HUES64 (cell line): ENCODE results near the gene MRPL40.

ENCODE experiments used
- H3K27ac ChIP-seq: 2 replicates; pipeline ENCODE4 v1.7.0; 2013; ENCODE audit warnings: low read depth, low read length, inconsistent platforms
- H3K27me3 ChIP-seq: 2 replicates; pipeline ENCODE4 v1.6.1; 2013; ENCODE audit warnings: mild to moderate bottlenecking, low read length; ENCODE audit not compliant: insufficient read depth
- H3K36me3 ChIP-seq: 2 replicates; pipeline ENCODE4 v1.6.1; 2013; ENCODE audit warnings: mild to moderate bottlenecking, low read length; ENCODE audit not compliant: insufficient read depth
- H3K4me1 ChIP-seq: 2 replicates; pipeline ENCODE4 v1.6.1; 2013; ENCODE audit warnings: mild to moderate bottlenecking, low read length, moderate library complexity; ENCODE audit not compliant: insufficient read depth
- H3K4me3 ChIP-seq: 2 replicates; pipeline ENCODE4 v1.5.1; 2013; ENCODE audit warnings: mild to moderate bottlenecking, low read length, moderate library complexity
- H3K9ac ChIP-seq: 2 replicates; pipeline ENCODE4 v1.6.1; 2013; ENCODE audit warnings: mild to moderate bottlenecking, low read depth, low read length
- H3K9me3 ChIP-seq: 2 replicates; pipeline ENCODE4 v1.6.1; 2013; ENCODE audit warnings: low read depth, low read length; ENCODE audit not compliant: insufficient read depth
- WGBS: fragments of 150-250, 120-280 bp; methylation state at CpG from one replicate; pipeline ENCODE4 v1.1.7; 2013; ENCODE audit warnings: missing lambda C conversion rate; 5-methylcytosine and 5-hydroxymethylcytosine counted together

MRPL40 gene

DNA sequence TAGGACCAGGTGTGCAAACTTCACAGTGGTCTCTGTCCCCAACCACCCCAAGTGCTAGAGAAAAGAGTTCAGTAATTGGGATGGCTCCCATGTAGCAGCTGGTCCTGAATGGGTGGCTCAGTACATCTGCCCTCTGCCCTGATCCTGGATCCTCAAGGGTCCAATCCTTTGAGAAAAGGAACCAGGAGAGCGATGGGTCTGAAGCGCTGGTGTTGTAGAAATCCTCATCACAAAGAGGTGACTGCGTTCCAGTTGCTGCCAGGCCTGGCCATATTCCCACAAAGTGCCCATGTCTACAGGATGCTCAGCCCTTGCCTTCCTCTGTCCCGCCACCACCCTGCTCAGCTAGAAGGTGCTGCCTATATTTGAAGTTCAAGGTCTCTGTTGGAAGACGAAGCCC is 21.4 kb downstream of the MRPL40 start:
- Histone ChIP-seq H3K4me1 (no peaks in the 10 kb centered on the region), H3K36me3 (peaks cover 93% of the 10 kb centered on the region), H3K9me3 (no peaks in the 10 kb centered on the region), H3K27ac (no peak overlapping the region), H3K9ac (no peak overlapping the region), H3K27me3 (no peaks in the 10 kb centered on the region), H3K4me3 (no peak overlapping the region)
- WGBS: 97% methylated on average over 5 of the region's 5 CpGs

DNA sequence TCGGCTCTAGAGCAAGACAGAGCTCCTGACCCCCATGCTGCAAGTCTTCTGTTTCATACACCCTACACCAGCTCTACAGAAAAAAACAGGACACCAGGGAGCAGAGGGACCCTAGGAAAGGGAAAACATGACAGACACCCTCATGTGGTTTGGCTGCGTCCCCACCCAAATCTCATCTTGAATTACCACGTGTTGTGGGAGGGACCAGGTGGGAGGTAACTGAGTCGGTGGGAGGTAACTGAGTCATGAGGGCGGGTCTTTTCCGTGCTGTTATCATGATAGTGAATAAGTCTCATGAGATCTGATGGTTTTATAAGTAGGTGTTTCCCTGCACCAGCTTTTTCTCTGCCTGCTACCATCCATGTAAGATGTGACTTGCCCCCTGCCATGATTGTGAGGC is 21.8 kb downstream of the MRPL40 start:
- Histone ChIP-seq H3K36me3 (peaks cover 94% of the 10 kb centered on the region), H3K4me1 (no peaks in the 10 kb centered on the region), H3K27me3 (no peaks in the 10 kb centered on the region), H3K9me3 (no peaks in the 10 kb centered on the region), H3K4me3 (no peak overlapping the region), H3K27ac (no peak overlapping the region), H3K9ac (no peak overlapping the region)
- 92% methylated on average over 6 of the region's 6 CpGs for WGBS

DNA sequence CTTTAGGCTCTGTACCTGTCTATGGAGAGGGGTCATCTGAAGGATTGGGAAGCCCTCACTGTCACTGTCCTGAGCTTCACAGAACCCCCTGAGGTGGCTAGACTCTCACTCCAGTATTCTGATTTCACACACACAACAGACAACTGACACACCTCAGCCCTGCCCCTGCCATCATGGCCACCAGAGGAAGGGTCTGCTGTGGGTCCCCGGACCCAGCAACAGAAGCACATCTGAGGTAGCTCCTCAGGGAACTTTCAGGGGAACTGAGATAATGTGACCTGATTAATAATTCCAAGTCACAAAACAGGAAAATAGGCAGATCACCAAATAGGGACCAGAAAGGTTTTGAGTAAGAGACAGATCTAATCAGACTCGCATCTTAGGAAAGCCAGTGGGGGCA is 22.7 kb downstream of the MRPL40 start:
- H3K9ac ChIP-seq: no peak overlapping the region
- WGBS: 92% methylated on average over 2 of the region's 2 CpGs
- no peaks in the 10 kb centered on the region for H3K9me3 ChIP-seq
- no peaks in the 10 kb centered on the region for H3K27me3 ChIP-seq
- H3K4me1 ChIP-seq: no peaks in the 10 kb centered on the region
- no peak overlapping the region for H3K27ac ChIP-seq
- no peak overlapping the region for H3K4me3 ChIP-seq
- peaks cover 89% of the 10 kb centered on the region for H3K36me3 ChIP-seq

DNA sequence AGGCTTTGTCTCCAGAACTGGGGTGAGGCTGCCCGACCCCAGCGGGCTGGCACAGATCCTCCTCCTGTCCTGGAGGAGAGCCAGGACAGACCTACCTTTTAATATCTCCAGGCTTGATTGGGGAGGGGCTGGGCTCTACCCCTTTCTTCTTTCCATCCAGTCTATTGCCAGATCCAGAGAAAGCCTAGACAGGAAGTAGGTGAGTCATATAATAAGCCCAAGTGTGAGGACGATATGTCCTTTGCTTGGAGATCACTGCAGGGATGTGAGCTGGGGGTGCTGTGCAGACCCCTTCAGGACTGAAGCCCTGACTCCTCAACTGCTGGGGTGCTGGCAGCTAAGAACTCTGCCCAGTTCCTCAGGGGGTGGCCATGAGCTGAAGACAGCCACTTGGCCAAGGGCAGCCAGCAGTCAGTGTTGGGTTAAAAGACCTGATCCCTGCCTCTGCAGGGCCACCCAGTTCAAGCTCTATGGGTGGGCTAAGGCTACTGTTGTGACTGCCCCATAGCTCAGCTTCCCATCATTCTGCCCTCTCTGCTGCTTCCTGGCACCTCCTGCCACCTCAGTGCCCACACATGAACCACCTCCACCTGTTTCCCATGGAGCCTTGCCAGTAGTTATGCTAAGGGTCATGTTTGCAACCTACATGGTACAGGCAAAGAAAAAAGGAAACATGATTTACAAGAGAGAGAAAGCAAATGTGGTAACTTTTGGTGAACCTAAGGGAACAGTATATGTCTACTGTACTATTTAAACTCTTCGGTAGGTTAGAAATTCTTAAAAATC is 23.4 kb downstream of the MRPL40 start:
- Histone ChIP-seq H3K9ac (no peak overlapping the region), H3K27ac (no peak overlapping the region), H3K27me3 (no peaks in the 10 kb centered on the region), H3K9me3 (no peaks in the 10 kb centered on the region), H3K4me1 (no peaks in the 10 kb centered on the region), H3K4me3 (no peak overlapping the region), H3K36me3 (peaks cover 88% of the 10 kb centered on the region)
- whole genome bisulfite sequencing: 91% methylated on average over 4 of the region's 4 CpGs

DNA sequence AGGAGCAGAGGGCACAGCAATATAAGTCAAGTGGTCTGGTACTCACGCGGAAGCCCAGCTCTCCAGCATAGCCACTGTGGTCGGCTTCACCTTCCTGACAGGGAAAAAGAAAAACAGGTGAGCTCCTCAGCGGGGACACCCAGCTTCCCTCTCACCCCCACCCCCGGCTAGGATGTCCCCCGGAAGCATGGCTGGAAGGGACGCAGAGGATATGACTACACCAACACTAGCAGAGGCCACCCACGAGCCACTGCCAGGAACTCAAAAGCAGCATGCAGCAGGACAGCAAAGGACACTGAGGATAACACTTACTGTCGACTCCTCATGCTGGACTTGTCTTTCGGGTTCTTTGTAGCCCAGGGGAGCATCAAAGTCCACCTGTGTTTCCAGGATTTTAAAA is 24.2 kb downstream of the MRPL40 start:
- H3K36me3 ChIP-seq: peaks cover 88% of the 10 kb centered on the region
- no peaks in the 10 kb centered on the region for H3K9me3 ChIP-seq
- H3K27me3 ChIP-seq: no peaks in the 10 kb centered on the region
- WGBS: 92% methylated on average over 10 of the region's 10 CpGs
- no peaks in the 10 kb centered on the region for H3K4me1 ChIP-seq
- no peak overlapping the region for H3K9ac ChIP-seq
- no peak overlapping the region for H3K27ac ChIP-seq
- H3K4me3 ChIP-seq: no peak overlapping the region

DNA sequence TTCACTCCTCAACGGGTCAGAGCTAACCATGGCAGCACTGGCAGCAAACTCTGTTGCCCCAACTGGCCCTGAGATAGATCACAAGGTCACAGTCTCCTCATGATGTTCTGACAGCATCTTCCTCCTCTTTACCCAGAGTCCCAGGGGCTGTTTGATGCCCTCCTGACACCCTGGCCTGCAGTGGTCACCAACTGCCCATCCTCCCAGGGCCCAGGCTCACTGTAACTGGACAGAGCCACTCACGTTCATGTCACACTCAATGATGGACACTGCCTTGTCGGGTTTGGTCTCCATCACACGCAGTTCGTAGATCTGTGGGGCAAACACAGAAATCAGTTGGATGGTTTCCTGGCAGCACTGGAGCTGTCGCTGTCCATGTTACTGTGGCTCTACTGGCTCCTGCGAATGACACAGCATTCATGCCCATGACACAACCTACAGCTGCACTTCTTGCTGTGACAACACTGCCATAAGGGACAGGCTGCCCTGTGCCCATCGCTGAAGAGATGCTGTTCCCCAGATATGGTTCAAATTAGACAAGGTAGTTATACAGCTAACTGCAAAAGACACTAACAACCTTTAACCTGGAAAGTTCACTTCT is 25.6 kb downstream of the MRPL40 start:
- Histone ChIP-seq H3K9me3 (no peaks in the 10 kb centered on the region), H3K36me3 (peaks cover 84% of the 10 kb centered on the region), H3K9ac (no peak overlapping the region), H3K4me1 (no peaks in the 10 kb centered on the region), H3K27me3 (no peaks in the 10 kb centered on the region), H3K4me3 (no peak overlapping the region), H3K27ac (no peak overlapping the region)
- WGBS: 95% methylated on average over 8 of the region's 8 CpGs

DNA sequence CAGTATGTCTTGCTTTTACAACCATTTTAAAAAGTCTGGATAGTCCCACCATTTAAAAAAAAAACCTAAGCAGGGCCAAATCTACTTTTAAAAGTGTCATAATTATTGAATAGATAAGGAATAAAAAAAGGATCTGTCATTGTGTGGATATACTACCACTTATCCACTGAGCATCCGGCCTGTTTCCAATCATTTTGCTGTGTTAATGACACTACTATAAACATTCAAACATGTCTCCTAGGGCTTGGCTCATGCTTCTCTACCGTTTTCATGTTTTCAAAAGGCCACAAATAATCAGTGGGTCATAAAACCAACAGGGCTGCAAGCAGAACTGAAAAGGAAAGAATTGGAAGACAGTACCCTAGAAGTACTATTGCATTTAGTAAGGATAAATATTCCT is 27.7 kb downstream of the MRPL40 start:
- H3K27me3 ChIP-seq: no peaks in the 10 kb centered on the region
- H3K4me3 ChIP-seq: no peak overlapping the region
- 91% methylated on average over 2 of the region's 2 CpGs for WGBS
- H3K27ac ChIP-seq: no peak overlapping the region
- no peak overlapping the region for H3K9ac ChIP-seq
- H3K4me1 ChIP-seq: no peaks in the 10 kb centered on the region
- H3K36me3 ChIP-seq: peaks cover 84% of the 10 kb centered on the region
- no peaks in the 10 kb centered on the region for H3K9me3 ChIP-seq

DNA sequence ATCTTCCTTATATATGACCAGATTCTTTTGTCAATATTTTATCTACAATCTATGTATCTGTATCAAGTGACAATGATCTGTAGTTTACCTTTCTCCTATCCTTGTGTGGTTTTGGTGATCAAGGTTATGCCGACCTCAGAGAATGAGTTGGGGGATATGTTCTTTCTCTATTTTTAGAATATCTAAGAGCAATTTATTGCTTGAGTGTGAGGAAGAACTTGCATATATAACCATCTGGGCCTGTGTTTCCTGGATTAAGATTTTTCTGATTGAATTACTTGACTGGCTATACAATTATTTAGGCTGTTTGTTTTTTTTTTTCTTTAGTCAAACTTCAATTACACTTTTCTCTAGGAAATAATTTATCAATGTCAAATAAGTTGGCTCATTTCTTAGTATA is 29.2 kb downstream of the MRPL40 start:
- Histone ChIP-seq H3K9me3 (no peaks in the 10 kb centered on the region), H3K4me3 (no peak overlapping the region), H3K27me3 (no peaks in the 10 kb centered on the region), H3K9ac (no peak overlapping the region), H3K4me1 (no peaks in the 10 kb centered on the region), H3K36me3 (peaks cover 83% of the 10 kb centered on the region), H3K27ac (no peak overlapping the region)
- WGBS: no CpG with 5 or more reads among the region's 1 CpG

DNA sequence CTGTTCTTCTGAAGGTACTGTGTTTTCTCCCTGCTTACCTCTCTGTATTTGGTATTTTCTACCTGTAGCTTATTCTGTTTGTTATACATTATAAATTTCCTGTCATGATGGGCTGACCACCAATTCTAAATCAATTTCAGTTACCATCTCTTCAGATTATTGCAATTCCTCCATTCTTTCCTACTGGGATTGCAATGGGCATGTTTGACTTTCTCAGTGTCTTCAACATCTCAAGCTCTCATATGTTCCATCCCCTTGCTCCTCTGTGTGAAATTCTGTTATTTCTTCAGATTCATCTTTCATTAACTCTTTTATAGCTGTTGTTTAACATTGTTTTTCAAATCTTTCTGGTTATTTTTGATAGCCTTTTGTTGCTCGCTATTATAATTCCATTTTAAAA is 30.7 kb downstream of the MRPL40 start:
- Histone ChIP-seq H3K27ac (no peak overlapping the region), H3K27me3 (no peaks in the 10 kb centered on the region), H3K4me3 (no peak overlapping the region), H3K4me1 (no peaks in the 10 kb centered on the region), H3K9me3 (no peaks in the 10 kb centered on the region), H3K9ac (no peak overlapping the region), H3K36me3 (peaks cover 85% of the 10 kb centered on the region)
- WGBS: no CpG with 5 or more reads among the region's 1 CpG

DNA sequence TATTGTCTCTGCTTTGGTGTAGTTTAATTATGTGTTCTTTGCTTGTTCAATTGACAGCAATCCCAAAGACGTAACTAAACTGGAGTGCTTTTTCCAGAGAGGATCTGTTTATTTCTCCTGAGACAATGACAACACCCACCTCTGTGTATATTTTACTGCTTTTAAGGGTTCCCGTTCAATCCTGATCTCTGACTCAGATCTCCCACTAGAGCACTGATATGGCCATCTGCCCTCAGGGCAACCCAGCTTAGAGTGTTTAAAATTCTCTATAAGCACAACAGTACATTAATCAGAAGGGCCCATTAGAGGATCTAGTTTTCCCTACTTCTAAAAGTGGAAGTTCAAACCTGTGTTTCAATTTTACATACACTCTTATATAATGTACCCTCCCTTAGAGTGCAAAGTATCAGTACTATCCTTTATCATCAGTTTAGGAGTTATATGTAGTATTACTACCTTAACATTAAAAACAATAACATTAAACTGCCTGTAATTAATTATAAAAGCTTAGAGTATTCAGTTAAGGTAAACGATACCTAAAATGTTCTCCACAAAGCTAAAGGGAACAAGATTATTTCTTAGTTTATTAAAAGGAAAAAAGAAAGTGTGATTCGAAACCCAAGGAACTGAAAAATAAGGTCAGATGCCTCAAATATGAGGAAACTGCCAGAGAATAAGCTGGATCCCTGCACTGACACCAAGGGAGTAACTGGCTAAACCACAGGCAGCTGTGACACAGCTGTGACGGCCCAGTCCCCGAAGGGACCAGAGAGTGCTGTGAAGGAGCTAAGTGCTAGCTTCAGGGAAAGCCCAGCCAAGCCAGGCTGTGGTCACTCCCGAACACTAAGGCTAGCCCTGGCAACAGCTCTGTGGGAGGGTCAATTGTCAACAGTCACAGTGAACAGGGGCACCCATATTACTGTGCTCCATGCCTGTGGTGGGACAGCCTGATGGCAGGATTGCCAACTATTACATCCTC is 31.4 kb downstream of the MRPL40 start:
- no peak overlapping the region for H3K4me3 ChIP-seq
- H3K27me3 ChIP-seq: no peaks in the 10 kb centered on the region
- no peak overlapping the region for H3K27ac ChIP-seq
- H3K36me3 ChIP-seq: peaks cover 87% of the 10 kb centered on the region
- WGBS: 86% methylated on average over 6 of the region's 7 CpGs
- no peaks in the 10 kb centered on the region for H3K4me1 ChIP-seq
- H3K9ac ChIP-seq: no peak overlapping the region
- no peaks in the 10 kb centered on the region for H3K9me3 ChIP-seq

DNA sequence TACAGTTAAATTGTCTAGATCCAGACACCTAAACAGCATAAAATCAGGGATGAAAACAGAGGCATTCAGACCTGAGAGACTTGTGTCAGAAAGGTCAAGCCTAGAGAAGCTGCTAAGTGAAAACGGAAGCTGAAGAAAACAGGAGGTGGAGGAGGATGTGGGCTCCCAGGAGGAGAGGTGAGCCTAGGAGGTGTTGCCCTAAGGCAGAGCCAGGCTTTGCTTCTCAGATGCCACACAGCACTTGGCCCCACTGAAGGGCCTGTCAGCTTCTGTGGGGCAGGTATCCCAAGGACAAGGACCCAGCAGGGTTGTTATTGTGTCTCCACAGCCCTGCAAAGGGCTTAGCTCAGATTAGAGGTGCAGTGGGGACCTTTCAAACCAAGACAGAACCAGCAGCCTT is 32.2 kb downstream of the MRPL40 start:
- Histone ChIP-seq H3K9me3 (no peaks in the 10 kb centered on the region), H3K9ac (no peak overlapping the region), H3K27ac (no peak overlapping the region), H3K27me3 (no peaks in the 10 kb centered on the region), H3K36me3 (peaks cover 89% of the 10 kb centered on the region), H3K4me1 (no peaks in the 10 kb centered on the region), H3K4me3 (no peak overlapping the region)
- WGBS: 90% methylated on average over 1 of the region's 1 CpG
